HepG2 (cell line): ENCODE measurements around the gene RASSF4. TPM values are rescaled to one million over a fixed set of nuclear protein-coding genes. Genes with fewer than 3 reads are reported as not detected.

Source experiments
- HDAC2 ChIP-seq: sonication (generic); formaldehyde crosslinking; IDR thresholded peaks from 2 replicates; pipeline ENCODE4 v1.4.0; 2020; ENCODE audit warnings: missing genetic modification reagents
- IRF2 ChIP-seq: IDR thresholded peaks from 2 replicates; pipeline ENCODE4 v1.6.1; 2018; ENCODE audit warnings: missing genetic modification reagents, missing compliant biosample characterization
- KLF12 ChIP-seq: sonication (generic); formaldehyde crosslinking; IDR thresholded peaks from 2 replicates; pipeline ENCODE4 v1.4.0; 2020; ENCODE audit warnings: missing genetic modification reagents, borderline replicate concordance
- LCORL ChIP-seq, 2 experiments: fragments of 450-650 bp in 1 of 2; sonication (generic) in 1 of 2; formaldehyde crosslinking in 1 of 2; IDR thresholded peaks; 2 replicates each; pipeline versions ENCODE4 v1.5.0 to v1.6.1; 2017 to 2020; ENCODE audit warnings: antibody characterized with exemption in 1 of 2, missing genetic modification reagents in 1 of 2
- NCOR1 ChIP-seq: fragments of 200-600 bp; sonication (generic); IDR thresholded peaks from 2 replicates; pipeline ENCODE4 v1.7.0; 2017; ENCODE audit warnings: antibody characterized with exemption, low read length, borderline replicate concordance
- NFE2L1 ChIP-seq: sonication (generic); formaldehyde crosslinking; IDR thresholded peaks from 2 replicates; pipeline ENCODE4 v1.4.0; 2020; ENCODE audit warnings: missing genetic modification reagents, mild to moderate bottlenecking, borderline replicate concordance
- RBM22 ChIP-seq: fragments of 200-400 bp; formaldehyde crosslinking; optimal IDR thresholded peaks from 2 replicates; pipeline ENCODE3; 2017; ENCODE audit warnings: mild to moderate bottlenecking, low read length, moderate library complexity
- SNAPC2 ChIP-seq: sonication (generic); formaldehyde crosslinking; IDR thresholded peaks from 2 replicates; pipeline ENCODE4 v1.8.1; 2022; ENCODE audit warnings: mild to moderate bottlenecking, missing genetic modification reagents
- SPEN ChIP-seq: sonication (generic); formaldehyde crosslinking; IDR thresholded peaks from 2 replicates; pipeline ENCODE4 v1.5.1; 2020; ENCODE audit warnings: low read depth, mild to moderate bottlenecking, missing genetic modification reagents
- TCF7 ChIP-seq: sonication (generic); IDR thresholded peaks from 2 replicates; pipeline ENCODE4 v1.6.1; 2016; ENCODE audit warnings: antibody characterized with exemption, low read depth
- TP53 ChIP-seq: sonication (generic); formaldehyde crosslinking; conservative IDR thresholded peaks from 2 replicates; pipeline ENCODE4 v1.4.0; 2020; ENCODE audit warnings: missing genetic modification reagents
- ZNF143 ChIP-seq: sonication (generic); formaldehyde crosslinking; IDR thresholded peaks from 2 replicates; pipeline ENCODE4 v1.4.0; 2020; ENCODE audit warnings: missing genetic modification reagents
- ZNF44 ChIP-seq: sonication (generic); formaldehyde crosslinking; IDR thresholded peaks from 2 replicates; pipeline ENCODE4 v1.5.1; 2020; ENCODE audit warnings: mild to moderate bottlenecking, missing genetic modification reagents
- ZNF543 ChIP-seq: sonication (generic); formaldehyde crosslinking; IDR thresholded peaks from 2 replicates; pipeline ENCODE4 v1.4.0; 2020; ENCODE audit warnings: mild to moderate bottlenecking, missing genetic modification reagents
- ZNF547 ChIP-seq: sonication (generic); formaldehyde crosslinking; IDR thresholded peaks from 2 replicates; pipeline ENCODE4 v1.5.1; 2020; ENCODE audit warnings: mild to moderate bottlenecking, missing genetic modification reagents
- ZNF670 ChIP-seq: sonication (generic); formaldehyde crosslinking; IDR thresholded peaks from 2 replicates; pipeline ENCODE4 v1.8.0; 2022; ENCODE audit warnings: mild to moderate bottlenecking, missing genetic modification reagents, borderline replicate concordance
- ZNF747 ChIP-seq: sonication (generic); formaldehyde crosslinking; IDR thresholded peaks from 2 replicates; pipeline ENCODE4 v1.8.1; 2023; ENCODE audit warnings: missing genetic modification reagents, mild to moderate bottlenecking, borderline replicate concordance
- ZSCAN25 ChIP-seq: sonication (generic); formaldehyde crosslinking; IDR thresholded peaks from 2 replicates; pipeline ENCODE4 v1.8.0; 2022; ENCODE audit warnings: mild to moderate bottlenecking, missing genetic modification reagents
- polyA plus RNA-seq, 8 experiments: library from polyadenylated mRNA; depleted of rRNA in 3 of 8; stranded (reverse) in 7 of 8; unstranded in 1 of 8; fragments of >200 nt; fragmentation: Illumina TruSeq in 4 of 8; extraction: Trizol in 4 of 8; gene quantifications; 2 replicates each; pipeline versions ENCODE4 v1.2.1 to v1.2.3, GENCODE V29; 2011 to 2016; ENCODE audit warnings: low read depth in 4 of 8, missing spikeins in 1 of 8, mixed read lengths in 1 of 8; ENCODE audit not compliant: insufficient read depth in 1 of 8
- total RNA-seq, 5 experiments: library from RNA; depleted of rRNA; stranded (reverse); fragments of >200 nt; fragmentation: Illumina TruSeq; extraction: Trizol; gene quantifications; 2 replicates each; pipeline ENCODE4 v1.2.3, GENCODE V29; 2016; ENCODE audit warnings: low read depth in 1 of 5
- TF ChIP-seq, protein P1 (sequence below): sonication (generic); formaldehyde crosslinking; conservative IDR thresholded peaks from 2 replicates; pipeline ENCODE4 v1.4.0; 2020; ENCODE audit warnings: mild to moderate bottlenecking, missing genetic modification reagents, moderate library complexity
- TF ChIP-seq, protein P2 (sequence below): sonication (generic); formaldehyde crosslinking; IDR thresholded peaks from 2 replicates; pipeline ENCODE4 v1.4.0; 2020; ENCODE audit warnings: missing genetic modification reagents
- TF ChIP-seq, protein P3 (sequence below): sonication (generic); formaldehyde crosslinking; IDR thresholded peaks from 2 replicates; pipeline ENCODE4 v1.5.1; 2020; ENCODE audit warnings: mild to moderate bottlenecking, missing genetic modification reagents, moderate library complexity
- TF ChIP-seq, protein P4 (sequence below): sonication (generic); formaldehyde crosslinking; IDR thresholded peaks from 2 replicates; pipeline ENCODE4 v1.5.1; 2020; ENCODE audit warnings: mild to moderate bottlenecking, moderate library complexity, missing genetic modification reagents

RASSF4 gene
- total and polyA plus RNA-seq, 2 of the 13 experiments (the other 11 are each of a cell fraction or from before 2014, with no cell fraction given): 34.0 to 51.7 TPM

DNA sequence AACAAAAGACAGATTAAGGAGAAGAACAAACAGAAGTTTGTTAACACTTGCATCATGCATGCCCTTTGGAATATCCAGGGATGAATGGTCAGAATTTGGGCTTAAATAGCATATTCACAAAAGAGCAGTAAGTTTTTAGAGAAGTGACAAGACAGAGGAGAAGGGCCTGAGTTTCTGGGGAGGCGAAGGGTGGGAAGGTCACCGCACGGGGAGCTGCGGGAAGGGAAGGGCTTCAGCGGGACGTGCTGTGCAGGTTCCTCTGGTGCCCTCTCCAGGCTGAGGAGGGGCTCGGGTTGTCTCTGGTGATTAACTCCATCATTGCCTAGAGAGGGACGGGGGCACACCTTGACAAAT lies 30.7 kb downstream of the RASSF4 start (continued):
- TF ChIP-seq, protein P1, sequence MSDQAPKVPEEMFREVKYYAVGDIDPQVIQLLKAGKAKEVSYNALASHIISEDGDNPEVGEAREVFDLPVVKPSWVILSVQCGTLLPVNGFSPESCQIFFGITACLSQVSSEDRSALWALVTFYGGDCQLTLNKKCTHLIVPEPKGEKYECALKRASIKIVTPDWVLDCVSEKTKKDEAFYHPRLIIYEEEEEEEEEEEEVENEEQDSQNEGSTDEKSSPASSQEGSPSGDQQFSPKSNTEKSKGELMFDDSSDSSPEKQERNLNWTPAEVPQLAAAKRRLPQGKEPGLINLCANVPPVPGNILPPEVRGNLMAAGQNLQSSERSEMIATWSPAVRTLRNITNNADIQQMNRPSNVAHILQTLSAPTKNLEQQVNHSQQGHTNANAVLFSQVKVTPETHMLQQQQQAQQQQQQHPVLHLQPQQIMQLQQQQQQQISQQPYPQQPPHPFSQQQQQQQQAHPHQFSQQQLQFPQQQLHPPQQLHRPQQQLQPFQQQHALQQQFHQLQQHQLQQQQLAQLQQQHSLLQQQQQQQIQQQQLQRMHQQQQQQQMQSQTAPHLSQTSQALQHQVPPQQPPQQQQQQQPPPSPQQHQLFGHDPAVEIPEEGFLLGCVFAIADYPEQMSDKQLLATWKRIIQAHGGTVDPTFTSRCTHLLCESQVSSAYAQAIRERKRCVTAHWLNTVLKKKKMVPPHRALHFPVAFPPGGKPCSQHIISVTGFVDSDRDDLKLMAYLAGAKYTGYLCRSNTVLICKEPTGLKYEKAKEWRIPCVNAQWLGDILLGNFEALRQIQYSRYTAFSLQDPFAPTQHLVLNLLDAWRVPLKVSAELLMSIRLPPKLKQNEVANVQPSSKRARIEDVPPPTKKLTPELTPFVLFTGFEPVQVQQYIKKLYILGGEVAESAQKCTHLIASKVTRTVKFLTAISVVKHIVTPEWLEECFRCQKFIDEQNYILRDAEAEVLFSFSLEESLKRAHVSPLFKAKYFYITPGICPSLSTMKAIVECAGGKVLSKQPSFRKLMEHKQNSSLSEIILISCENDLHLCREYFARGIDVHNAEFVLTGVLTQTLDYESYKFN (CRISPR knock-in tag): peak; percentile 86
- TF ChIP-seq TCF7: peak; percentile 32; the same call in 1 of the 2 replicates
- TF ChIP-seq ZNF543: no peak
- TF ChIP-seq ZNF670 (CRISPR knock-in tag): 0 out of 2 replicates have a peak, but pooled peaks have one; percentile 43
- TF ChIP-seq ZSCAN25 (CRISPR knock-in tag): peak; percentile 77; the same call in 1 of the 2 replicates
- TF ChIP-seq, protein P2, sequence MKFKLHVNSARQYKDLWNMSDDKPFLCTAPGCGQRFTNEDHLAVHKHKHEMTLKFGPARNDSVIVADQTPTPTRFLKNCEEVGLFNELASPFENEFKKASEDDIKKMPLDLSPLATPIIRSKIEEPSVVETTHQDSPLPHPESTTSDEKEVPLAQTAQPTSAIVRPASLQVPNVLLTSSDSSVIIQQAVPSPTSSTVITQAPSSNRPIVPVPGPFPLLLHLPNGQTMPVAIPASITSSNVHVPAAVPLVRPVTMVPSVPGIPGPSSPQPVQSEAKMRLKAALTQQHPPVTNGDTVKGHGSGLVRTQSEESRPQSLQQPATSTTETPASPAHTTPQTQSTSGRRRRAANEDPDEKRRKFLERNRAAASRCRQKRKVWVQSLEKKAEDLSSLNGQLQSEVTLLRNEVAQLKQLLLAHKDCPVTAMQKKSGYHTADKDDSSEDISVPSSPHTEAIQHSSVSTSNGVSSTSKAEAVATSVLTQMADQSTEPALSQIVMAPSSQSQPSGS (CRISPR knock-in tag): peak; percentile 40; the same call in 1 of the 2 replicates
- no peak for TF ChIP-seq NFE2L1 (CRISPR knock-in tag)
- TF ChIP-seq, protein P3, sequence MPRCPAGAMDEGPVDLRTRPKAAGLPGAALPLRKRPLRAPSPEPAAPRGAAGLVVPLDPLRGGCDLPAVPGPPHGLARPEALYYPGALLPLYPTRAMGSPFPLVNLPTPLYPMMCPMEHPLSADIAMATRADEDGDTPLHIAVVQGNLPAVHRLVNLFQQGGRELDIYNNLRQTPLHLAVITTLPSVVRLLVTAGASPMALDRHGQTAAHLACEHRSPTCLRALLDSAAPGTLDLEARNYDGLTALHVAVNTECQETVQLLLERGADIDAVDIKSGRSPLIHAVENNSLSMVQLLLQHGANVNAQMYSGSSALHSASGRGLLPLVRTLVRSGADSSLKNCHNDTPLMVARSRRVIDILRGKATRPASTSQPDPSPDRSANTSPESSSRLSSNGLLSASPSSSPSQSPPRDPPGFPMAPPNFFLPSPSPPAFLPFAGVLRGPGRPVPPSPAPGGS (CRISPR knock-in tag): no peak
- TF ChIP-seq NCOR1: peak; percentile 62; the same call in 1 of the 2 replicates
- no peak for TF ChIP-seq ZNF143 (CRISPR knock-in tag)
- TF ChIP-seq IRF2 (CRISPR knock-in tag): no peak
- TF ChIP-seq ZNF547 (CRISPR knock-in tag): no peak
- no peak for TF ChIP-seq ZNF747
- no peak for TF ChIP-seq SNAPC2
- TF ChIP-seq ZNF44 (CRISPR knock-in tag): no peak
- TF ChIP-seq HDAC2 (CRISPR knock-in tag): peak; percentile 53; the same call in 1 of the 2 replicates
- TF ChIP-seq RBM22: no peak
- TF ChIP-seq KLF12 (CRISPR knock-in tag): no peak
- 0 out of 2 replicates have a peak, but pooled peaks have one; percentile 21 for TF ChIP-seq SPEN (CRISPR knock-in tag)
- peak; percentile 79 for TF ChIP-seq LCORL (IDR thresholded peaks at IDR 0.05)
- TF ChIP-seq LCORL (CRISPR knock-in tag; IDR thresholded peaks at IDR 0.05): peak; percentile 78
- TF ChIP-seq TP53: 0 out of 2 replicates have a peak, but pooled peaks have one; percentile 27
- TF ChIP-seq, protein P4, sequence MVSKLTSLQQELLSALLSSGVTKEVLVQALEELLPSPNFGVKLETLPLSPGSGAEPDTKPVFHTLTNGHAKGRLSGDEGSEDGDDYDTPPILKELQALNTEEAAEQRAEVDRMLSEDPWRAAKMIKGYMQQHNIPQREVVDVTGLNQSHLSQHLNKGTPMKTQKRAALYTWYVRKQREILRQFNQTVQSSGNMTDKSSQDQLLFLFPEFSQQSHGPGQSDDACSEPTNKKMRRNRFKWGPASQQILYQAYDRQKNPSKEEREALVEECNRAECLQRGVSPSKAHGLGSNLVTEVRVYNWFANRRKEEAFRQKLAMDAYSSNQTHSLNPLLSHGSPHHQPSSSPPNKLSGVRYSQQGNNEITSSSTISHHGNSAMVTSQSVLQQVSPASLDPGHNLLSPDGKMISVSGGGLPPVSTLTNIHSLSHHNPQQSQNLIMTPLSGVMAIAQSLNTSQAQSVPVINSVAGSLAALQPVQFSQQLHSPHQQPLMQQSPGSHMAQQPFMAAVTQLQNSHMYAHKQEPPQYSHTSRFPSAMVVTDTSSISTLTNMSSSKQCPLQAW (CRISPR knock-in tag): peak; percentile 50; the same call in 1 of the 2 replicates
